Hippocampal formation (tissue), 2 donors: ENCODE data around the gene SMC1A.

ENCODE experiments used
- DNase-seq, 2 donors: peaks; one replicate each; lab custom pipeline; 2025; lab: John Stamatoyannopoulos, UW

Gene SMC1A

DNA sequence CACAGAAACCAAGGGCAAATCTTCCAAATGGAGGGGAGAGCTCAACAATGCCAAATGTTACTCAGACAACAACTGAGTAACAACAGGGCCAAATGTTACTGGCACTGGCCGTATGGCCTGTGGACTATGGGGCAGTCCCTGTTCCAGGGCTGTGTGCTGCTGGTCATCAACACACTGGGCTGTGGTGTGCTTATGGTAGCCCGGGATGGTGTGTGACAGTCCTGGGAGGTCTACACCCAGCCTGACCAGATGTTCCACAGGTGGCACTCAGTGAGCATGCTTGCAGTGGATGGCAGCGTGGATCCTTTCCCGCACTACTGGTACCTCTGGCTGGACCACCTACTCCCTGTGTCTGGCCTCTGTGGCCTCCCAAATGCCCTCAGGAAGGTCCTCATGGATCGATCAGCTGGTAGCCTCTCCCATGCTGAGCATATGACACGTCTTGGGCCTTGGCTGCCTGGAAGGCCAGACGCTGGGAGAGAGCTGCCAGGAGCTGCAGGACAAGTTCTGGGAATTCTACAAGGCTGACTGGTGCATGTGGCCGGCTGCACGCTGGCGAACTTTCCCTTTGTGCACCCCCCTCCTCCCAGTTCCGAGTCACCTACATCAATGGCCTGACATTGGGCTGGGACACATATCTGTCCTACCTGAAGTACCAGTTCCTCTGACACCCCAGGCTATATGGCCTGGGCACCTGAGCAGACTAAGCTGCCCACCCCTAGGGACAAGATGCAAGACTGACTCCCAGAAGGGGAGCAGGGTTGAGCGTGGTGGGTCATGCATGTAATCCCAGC is 81.4 kb downstream of the SMC1A start:
- DNase-seq, result no peak

DNA sequence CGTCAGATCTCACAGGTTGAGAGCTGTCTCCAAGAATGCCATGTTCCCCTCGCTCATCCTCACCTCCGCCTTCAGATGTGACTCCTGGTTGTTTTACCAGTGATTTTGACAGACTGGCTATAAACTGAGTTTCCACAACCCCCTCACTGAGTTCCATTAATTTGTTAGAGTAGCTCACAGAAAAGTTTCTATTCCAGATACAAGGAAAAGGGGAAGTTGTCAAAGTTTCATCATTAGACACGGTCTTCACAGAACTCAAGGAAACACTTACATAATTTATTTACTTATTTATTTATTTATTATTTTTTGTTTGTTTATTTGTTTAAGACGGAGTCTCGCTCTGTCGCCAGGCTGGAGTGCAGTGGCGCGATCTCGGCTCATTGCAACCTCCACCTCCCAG is 85.4 kb downstream of the SMC1A start:
- no peak for DNase-seq

GRCh38 chrX:53333853-53334252 is 88.6 kb downstream of the SMC1A start:
- DNase-seq, result no peak

- no peak for DNase-seq
Observed at GRCh38 chrX:53332204-53332603, 90.2 kb downstream of the SMC1A start.

GRCh38 chrX:53330331-53330730 is 92.1 kb downstream of the SMC1A start:
- peak in 1 of 2 donors; percentile 15 for DNase-seq

DNA sequence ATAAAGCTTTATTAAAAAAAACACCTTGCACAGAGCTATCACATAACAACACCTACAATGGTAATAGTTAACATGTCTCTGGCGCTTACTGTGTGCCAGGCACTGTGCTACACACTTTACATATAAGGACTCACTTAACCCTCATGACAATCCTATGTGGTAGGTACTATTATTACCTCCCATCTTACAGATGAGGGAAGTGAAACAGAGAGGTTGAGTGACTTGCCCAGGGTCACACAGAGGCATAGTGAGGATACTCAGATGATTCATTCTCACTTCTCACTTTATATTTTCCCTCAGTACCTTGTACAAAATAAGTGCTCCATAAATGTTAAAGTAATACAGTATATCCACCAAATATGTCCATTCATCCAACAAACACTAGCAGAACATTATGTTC is 97.7 kb downstream of the SMC1A start:
- no peak for DNase-seq
